Fibroblast of mammary gland (primary cell): ENCODE data around the gene INPP5D.

Experiments
- DNase-seq: peaks from one replicate; pipeline ENCODE4 v3.0.0-alpha.2; 2010; ENCODE audit warnings: low read depth
- H3K4me3 ChIP-seq: 2 replicates; pipeline ENCODE4 v1.5.1; 2011; ENCODE audit warnings: low read depth, mild to moderate bottlenecking, low read length, moderate library complexity; ENCODE audit not compliant: control insufficient read depth
- TF ChIP-seq, protein P1 (sequence below): conservative IDR thresholded peaks from 2 replicates; pipeline ENCODE4 v1.5.1; 2011; ENCODE audit warnings: low read depth, low read length, inconsistent platforms; ENCODE audit not compliant: control insufficient read depth, insufficient read depth

The INPP5D gene

DNA sequence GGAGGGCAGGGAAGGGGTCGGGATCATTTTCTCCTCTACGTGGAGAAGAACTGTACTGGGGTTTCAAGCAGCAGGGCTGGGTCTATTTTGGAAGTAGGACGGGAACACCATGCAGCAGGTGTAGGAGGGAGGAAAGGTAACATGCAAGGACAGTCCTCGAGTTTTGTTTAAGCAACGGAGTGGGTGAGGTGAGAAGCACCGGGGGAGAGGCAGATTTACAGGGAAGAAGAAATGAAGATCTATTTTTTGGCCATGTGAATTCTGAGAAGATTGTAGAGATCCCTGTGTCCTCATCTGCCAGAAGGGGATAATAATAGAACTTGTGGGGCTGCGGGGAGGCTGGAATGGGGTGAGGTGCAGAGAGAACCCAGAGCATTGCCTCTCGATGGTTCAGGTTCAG lies 85.6 kb downstream of the INPP5D start:
- DNase-seq, result no peak
- TF ChIP-seq, protein P1, sequence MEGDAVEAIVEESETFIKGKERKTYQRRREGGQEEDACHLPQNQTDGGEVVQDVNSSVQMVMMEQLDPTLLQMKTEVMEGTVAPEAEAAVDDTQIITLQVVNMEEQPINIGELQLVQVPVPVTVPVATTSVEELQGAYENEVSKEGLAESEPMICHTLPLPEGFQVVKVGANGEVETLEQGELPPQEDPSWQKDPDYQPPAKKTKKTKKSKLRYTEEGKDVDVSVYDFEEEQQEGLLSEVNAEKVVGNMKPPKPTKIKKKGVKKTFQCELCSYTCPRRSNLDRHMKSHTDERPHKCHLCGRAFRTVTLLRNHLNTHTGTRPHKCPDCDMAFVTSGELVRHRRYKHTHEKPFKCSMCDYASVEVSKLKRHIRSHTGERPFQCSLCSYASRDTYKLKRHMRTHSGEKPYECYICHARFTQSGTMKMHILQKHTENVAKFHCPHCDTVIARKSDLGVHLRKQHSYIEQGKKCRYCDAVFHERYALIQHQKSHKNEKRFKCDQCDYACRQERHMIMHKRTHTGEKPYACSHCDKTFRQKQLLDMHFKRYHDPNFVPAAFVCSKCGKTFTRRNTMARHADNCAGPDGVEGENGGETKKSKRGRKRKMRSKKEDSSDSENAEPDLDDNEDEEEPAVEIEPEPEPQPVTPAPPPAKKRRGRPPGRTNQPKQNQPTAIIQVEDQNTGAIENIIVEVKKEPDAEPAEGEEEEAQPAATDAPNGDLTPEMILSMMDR, result no peak
- no peak overlapping the region for H3K4me3 ChIP-seq

DNA sequence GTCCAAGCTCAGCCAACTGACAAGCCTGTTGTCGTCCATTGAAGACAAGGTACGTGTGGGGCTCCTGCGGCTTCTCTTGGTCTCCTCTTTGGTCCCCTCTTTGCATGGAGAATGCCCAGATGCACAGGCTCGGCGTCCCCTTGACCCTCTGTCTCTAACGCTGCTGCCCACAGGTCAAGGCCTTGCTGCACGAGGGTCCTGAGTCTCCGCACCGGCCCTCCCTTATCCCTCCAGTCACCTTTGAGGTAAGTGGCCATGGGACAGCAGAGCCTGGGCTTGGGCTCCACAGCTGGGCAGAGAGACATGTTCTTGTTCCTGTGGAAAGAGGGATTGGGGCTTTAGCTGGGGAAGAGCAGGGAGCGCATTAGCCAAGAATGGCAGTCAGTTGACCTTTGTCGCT lies 86.1 kb downstream of the INPP5D start:
- DNase-seq, result no peak
- TF ChIP-seq, protein P1, result no peak
- H3K4me3 ChIP-seq, result no peak overlapping the region

DNA sequence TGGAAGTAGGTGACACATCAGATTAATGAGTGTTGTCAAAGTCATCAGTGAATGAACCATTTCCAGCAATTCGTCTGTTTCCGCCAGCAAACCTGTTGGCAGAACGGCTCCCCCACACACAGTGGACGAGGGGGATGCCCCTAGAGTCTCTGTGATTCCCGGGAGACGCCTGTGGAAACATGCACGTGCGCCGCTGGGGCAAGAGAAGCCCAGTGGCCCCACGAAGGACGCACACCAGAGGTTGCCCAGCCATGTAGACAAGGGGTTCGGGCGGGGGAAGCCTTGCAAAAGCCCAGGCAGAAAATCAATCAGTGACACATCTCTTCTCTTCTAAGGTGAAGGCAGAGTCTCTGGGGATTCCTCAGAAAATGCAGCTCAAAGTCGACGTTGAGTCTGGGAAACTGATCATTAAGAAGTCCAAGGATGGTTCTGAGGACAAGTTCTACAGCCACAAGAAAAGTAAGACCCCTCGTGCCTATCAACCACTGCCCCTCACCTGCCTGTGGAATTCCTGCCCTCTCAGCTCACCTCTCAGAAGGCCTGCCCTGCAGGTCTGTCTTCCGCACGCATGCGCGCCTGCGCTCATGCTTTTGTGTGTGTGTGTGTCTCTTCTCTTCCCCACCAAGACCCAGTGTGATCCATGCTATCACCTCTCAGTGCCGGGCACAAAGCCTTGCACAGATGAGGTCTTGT lies 87.1 kb downstream of the INPP5D start:
- DNase-seq, result no peak
- no peak overlapping the region for H3K4me3 ChIP-seq
- TF ChIP-seq, protein P1, result no peak

DNA sequence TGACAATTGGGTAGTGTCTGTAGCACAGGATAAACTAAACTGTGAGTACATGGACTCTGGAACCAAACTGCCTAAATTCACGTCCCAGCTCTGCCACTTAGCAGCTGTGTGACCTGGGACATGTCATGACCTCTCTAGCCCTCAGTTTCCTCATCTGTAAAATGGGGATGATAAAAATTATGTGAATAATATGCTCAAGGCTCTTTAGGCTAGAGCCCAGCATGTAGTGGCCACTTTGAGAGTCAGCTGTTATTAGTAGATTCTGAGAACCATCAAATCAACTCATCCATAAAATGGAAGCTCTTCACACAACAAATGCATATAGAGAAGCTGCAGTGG lies 87.7 kb downstream of the INPP5D start:
- H3K4me3 ChIP-seq, result no peak overlapping the region
- TF ChIP-seq, protein P1, result no peak
- DNase-seq, result no peak

DNA sequence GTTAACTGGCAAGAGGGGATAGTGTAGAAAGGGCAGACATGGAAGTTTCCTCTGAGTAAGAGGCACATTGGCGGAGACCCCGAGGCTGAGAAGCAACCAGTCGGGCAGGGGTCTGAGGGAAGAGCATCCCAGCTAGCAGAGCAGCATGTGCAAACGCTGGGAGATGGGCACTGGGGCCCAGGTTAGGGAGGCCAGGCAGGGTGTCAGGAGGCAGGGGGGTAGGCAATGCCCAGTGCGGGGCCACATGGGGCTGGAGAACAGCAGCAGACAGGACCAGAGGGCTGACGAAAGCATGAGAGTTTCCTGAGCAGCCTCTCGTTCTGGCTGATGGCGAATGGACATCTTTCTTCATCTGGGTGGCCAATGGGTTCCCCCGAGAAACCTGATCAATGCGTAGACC lies 88.2 kb downstream of the INPP5D start:
- TF ChIP-seq, protein P1, result no peak
- DNase-seq, result no peak
- H3K4me3 ChIP-seq, result no peak overlapping the region

DNA sequence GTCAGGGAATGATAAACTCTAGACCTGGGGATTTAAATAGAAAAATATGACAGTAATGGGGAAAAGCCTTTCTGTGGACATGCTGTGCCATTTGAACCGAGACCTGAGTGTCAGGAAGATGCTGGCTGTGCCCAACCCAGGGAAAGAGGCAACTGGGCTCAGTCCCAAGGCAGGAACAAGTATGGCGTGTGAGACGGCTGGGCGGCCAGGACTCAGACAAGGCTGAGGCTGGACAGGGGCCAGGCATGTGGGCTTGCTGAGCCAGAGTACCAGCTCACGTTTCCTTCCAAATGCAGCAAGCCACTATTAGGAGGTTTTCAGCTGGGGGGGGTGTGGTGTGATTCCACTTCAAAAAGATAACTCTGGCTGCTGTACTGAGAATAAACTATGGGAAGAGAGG lies 92.4 kb downstream of the INPP5D start:
- TF ChIP-seq, protein P1, result no peak
- H3K4me3 ChIP-seq, result no peak overlapping the region
- DNase-seq, result peak; percentile 25
